PFSK-1 (cell line): ENCODE results near the gene SUFU.

Experiments
- POLR2AphosphoS5 ChIP-seq: IDR thresholded peaks from 2 replicates; pipeline ENCODE4 v1.6.1; 2012; ENCODE audit warnings: low read depth, mild to moderate bottlenecking, control low read depth, low read length, moderate library complexity
- SIN3A ChIP-seq: IDR thresholded peaks from 2 replicates; pipeline ENCODE4 v1.6.1; 2012; ENCODE audit warnings: mild to moderate bottlenecking, low read length, moderate library complexity, borderline replicate concordance; ENCODE audit not compliant: insufficient read depth
- TF ChIP-seq, protein P1 (sequence below), 2 experiments: IDR thresholded peaks; 2 replicates each; pipeline versions ENCODE4 v1.6.1 to v1.8.0; 2011 to 2012; ENCODE audit warnings: low read depth in 2 of 2, low read length in 2 of 2, control low read depth in 1 of 2, inconsistent platforms in 1 of 2, mild to moderate bottlenecking in 1 of 2, moderate library complexity in 1 of 2; ENCODE audit not compliant: insufficient read depth in 1 of 2

DNA sequence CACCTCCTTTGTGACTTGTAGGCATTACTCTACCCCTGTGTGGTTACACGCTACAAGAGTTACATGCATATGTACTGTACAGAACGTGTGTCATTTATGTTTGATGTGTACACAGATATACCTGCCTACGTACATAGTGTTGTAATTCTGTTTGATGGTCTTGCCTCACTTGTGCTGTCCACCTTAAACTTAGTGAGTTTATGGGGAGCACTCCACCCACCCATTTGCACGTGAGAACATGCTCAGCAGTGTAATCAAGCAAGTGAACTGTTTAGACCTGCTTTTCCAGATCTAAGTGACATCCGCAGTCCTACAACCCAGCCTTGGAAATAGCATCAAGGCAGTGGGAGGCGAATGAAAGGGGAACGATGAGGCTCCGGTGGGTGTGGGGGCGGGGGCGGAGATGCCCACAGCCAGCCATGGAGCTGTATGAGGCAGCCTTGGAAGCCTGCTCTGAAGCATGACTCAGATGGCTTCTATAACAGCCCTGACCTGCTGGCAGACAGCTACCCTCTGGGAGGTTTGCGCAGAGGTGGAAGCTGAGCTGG is 52.1 kb downstream of the SUFU start:
- TF ChIP-seq SIN3A, result no peak
- TF ChIP-seq POLR2AphosphoS5, result no peak
- TF ChIP-seq, protein P1, sequence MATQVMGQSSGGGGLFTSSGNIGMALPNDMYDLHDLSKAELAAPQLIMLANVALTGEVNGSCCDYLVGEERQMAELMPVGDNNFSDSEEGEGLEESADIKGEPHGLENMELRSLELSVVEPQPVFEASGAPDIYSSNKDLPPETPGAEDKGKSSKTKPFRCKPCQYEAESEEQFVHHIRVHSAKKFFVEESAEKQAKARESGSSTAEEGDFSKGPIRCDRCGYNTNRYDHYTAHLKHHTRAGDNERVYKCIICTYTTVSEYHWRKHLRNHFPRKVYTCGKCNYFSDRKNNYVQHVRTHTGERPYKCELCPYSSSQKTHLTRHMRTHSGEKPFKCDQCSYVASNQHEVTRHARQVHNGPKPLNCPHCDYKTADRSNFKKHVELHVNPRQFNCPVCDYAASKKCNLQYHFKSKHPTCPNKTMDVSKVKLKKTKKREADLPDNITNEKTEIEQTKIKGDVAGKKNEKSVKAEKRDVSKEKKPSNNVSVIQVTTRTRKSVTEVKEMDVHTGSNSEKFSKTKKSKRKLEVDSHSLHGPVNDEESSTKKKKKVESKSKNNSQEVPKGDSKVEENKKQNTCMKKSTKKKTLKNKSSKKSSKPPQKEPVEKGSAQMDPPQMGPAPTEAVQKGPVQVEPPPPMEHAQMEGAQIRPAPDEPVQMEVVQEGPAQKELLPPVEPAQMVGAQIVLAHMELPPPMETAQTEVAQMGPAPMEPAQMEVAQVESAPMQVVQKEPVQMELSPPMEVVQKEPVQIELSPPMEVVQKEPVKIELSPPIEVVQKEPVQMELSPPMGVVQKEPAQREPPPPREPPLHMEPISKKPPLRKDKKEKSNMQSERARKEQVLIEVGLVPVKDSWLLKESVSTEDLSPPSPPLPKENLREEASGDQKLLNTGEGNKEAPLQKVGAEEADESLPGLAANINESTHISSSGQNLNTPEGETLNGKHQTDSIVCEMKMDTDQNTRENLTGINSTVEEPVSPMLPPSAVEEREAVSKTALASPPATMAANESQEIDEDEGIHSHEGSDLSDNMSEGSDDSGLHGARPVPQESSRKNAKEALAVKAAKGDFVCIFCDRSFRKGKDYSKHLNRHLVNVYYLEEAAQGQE (IDR thresholded peaks at IDR 0.05; ENCODE audit: insufficient read depth in 1 of 2, low read depth in 2 of 2, low read length in 2 of 2), result no peak
